HUDEP-2 (cell line): ENCODE measurements around the gene NFIX.

Source experiments
- DNase-seq, 76 experiments: peaks; one replicate each; lab custom pipeline; 2025; ENCODE audit not compliant: unreplicated experiment in 76 of 76; lab: John Stamatoyannopoulos, UW

NFIX gene

GRCh38 chr19:13117772-13118423, 122.6 kb downstream of the NFIX start, which contains the start of gene NACC1:
Gene NACC1, plus strand, starts transcription at chr19:13118264. Its CDS starts 16,944 bp downstream, at chr19:13135208.
- peak in 72 of 76 experiments; percentile 38 to 96 (median 89) for DNase-seq

GRCh38 chr19:13118424-13119193, 123.3 kb downstream of the NFIX start:
- DNase-seq: peak in 57 of 76 experiments; percentile 18 to 86 (median 64)

GRCh38 chr19:13119627-13120026, 124.4 kb downstream of the NFIX start:
- no peak for DNase-seq

GRCh38 chr19:13120031-13120430, 124.8 kb downstream of the NFIX start:
- DNase-seq: no peak

- no peak for DNase-seq
Observed at GRCh38 chr19:13120817-13121216, 125.5 kb downstream of the NFIX start.

- DNase-seq: no peak
Observed at GRCh38 chr19:13121551-13122274, 126.4 kb downstream of the NFIX start.

- no peak for DNase-seq
Observed at GRCh38 chr19:13122275-13122878, 127.1 kb downstream of the NFIX start.

GRCh38 chr19:13122980-13123957, 128.0 kb downstream of the NFIX start:
- no peak for DNase-seq

- DNase-seq: no peak
Observed at GRCh38 chr19:13127051-13127450, 131.8 kb downstream of the NFIX start.

GRCh38 chr19:13127811-13128575, 132.7 kb downstream of the NFIX start:
- DNase-seq: no peak

GRCh38 chr19:13128583-13128982, 133.3 kb downstream of the NFIX start:
- DNase-seq: no peak

GRCh38 chr19:13129384-13129783, 134.1 kb downstream of the NFIX start:
- no peak for DNase-seq

GRCh38 chr19:13130886-13131490, 135.7 kb downstream of the NFIX start:
- no peak for DNase-seq

GRCh38 chr19:13132471-13133180, 137.4 kb downstream of the NFIX start:
- peak in 62 of 76 experiments; percentile 15 to 86 (median 51) for DNase-seq

GRCh38 chr19:13133241-13133870, 138.1 kb downstream of the NFIX start:
- no peak for DNase-seq

GRCh38 chr19:13134626-13135025, 139.4 kb downstream of the NFIX start:
- no peak for DNase-seq
